Left ventricle myocardium superior (tissue), 1 donor: Measurements from ENCODE around the gene ZNF460. TPM values are rescaled to one million over a fixed set of nuclear protein-coding genes. Genes with fewer than 3 reads are reported as not detected.
A peak's percentile ranks its signal among the peaks of the same experiment; 100 is the strongest.
"Not testable (repeated sequence)": the region's sequence is repeated elsewhere in the genome, so short reads cannot be mapped to it uniquely, and the experiment has no call there.

Source experiments
- ATAC-seq: fragments of 200-7000 bp; cut with Tn5 transposase; one replicate; pipeline ENCODE4 v1.9.1; 2020; ENCODE audit warnings: mild to moderate bottlenecking, moderate library complexity
- DNase-seq: peaks from one replicate; pipeline ENCODE4 v3.0.0-alpha.2; 2020
- intact Hi-C: fragments of 100-400 bp; cut with micrococcal nuclease; formaldehyde crosslinking; loops from one replicate; pipeline ENCODE4 v1.11.0; 2022
- long read RNA-seq: library from polyadenylated mRNA; unstranded; transcript quantifications from one replicate; pipeline ENCODE4 v2.0.0, GENCODE V29; 2021
- total RNA-seq: library from RNA; stranded (reverse); fragmentation: NEBNext Ultra II Directional; extraction: Animal tissue kit (Norgen Biotek cat#: 25700); gene quantifications from one replicate; pipeline ENCODE4 v1.2.1, GENCODE V29; 2021
- donor health status: DM: no; HTN: yes; CAD: no; lungs with severe emphysema.

ZNF460 gene
- total RNA-seq, result 26.4 TPM
- long read RNA-seq, partial matches to known transcripts, result 0 of 1 reads
- long read RNA-seq, other reads (novel, unspliced or antisense), result 0 of 1 reads

- DNase-seq, result peak; percentile 98
- intact Hi-C loops, result no loop called here
- ATAC-seq, result peak; percentile 97
Measured at GRCh38 chr19:57280165-57280961, at the start of gene ZNF460. Gene ZNF460 (plus strand): TSS chr19:57280485. CDS start chr19:57280807, 322 bp downstream.

- no peak for DNase-seq
- ATAC-seq, result no peak
- intact Hi-C loops, result no loop called here
Measured at GRCh38 chr19:57231686-57232085, 48.6 kb upstream of the ZNF460 start.

GRCh38 chr19:57233207-57233606, 47.1 kb upstream of the ZNF460 start:
- intact Hi-C loops, result no loop called here
- DNase-seq, result no peak
- no peak for ATAC-seq

DNA sequence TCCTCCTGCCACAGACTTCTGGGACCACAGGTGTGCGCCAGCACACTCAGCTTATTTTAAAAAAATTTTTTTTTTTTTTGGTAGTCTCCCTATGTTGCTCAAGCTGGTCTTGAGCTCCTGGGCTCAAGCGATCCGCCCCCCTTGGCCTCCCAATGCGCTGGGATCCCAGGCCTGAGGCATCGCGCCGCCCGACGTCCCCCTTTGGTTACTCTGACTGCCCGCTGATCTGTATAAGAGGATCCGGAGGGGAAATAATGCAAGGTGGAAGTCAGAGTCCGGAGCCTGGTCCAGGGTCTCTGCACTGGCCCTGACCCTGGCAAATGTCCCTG, 40.3 kb upstream of the ZNF460 start:
- intact Hi-C loops, result no loop called here
- ATAC-seq, result no peak
- no peak for DNase-seq

DNA sequence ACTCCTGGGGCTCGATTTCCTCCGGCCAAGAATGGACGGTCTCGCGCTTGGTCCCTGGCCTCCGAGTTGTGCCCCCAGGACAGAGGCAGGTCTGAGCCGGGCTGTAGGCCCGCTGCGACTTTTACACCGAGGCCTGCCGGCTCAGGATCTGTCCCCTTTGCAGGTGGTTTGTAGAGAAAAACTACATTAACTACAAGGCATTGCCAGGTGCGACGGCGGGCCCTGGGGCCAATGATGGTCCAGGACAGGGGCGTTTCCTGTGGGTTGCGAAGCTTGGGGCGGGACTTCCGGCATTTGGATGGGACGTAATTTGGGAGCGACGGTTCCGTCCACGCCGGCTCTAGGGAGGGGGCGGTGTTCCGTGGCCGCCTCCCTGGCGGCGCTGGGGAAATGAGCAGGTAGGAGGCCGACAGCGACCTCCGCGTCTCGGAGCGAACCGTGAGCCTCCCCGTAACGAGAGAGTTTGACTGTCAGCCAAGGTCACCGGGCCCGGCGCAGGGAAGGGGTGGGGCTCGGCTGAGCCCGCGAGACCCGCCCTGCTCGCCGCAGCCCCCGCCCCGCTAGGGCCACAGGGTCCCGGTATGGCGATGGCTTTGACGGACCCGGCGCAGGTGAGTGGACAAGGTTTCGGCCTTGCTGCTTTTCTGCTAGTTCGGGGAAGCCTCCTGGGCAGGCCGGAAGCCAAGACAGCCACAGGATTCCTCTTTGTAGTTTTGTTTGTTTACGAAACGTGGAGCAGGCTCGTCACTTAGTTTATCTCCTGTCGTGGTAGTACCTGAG, 39.8 kb upstream of the ZNF460 start, which contains the start of gene ZNF805:
Gene ZNF805, plus strand, starts transcription at position 322 of the 780 bp plus-strand sequence. Its CDS starts 260 bp downstream, at position 582.
- intact Hi-C loops, result no loop called here
- DNase-seq, result peak; percentile 98
- ATAC-seq, result peak; percentile 99

- DNase-seq (no peak), ATAC-seq (no peak)
- intact Hi-C loops, result no loop called here
Measured at GRCh38 chr19:57241176-57241575, 39.1 kb upstream of the ZNF460 start.

DNA sequence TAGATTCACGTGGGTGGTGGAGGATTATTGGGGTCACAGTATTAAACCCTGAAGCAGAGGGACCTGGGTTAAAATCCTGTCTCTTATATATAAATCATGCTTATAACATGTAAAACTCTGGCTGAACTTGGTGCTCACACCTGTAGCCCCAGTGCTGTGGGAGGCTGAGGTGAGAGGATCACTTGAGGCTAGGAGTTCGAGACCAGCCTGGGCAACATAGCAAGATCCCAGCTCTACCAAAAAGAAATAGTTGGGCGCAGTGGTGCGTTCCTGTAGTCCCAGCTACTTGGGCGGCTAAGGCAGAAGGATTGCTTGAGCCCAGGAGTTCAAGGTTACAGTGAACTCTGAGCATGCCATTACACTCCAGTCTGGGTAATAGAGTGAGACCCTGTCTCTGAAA, 37.5 kb upstream of the ZNF460 start:
- DNase-seq, result no peak
- ATAC-seq, result no peak
- intact Hi-C loops, result no loop called here

GRCh38 chr19:57244513-57244912, 35.8 kb upstream of the ZNF460 start:
- DNase-seq, result no peak
- intact Hi-C loops, result no loop called here
- no peak for ATAC-seq

GRCh38 chr19:57245066-57245465, 35.2 kb upstream of the ZNF460 start:
- DNase-seq (no peak), ATAC-seq (no peak)
- intact Hi-C loops, result no loop called here

- DNase-seq (no peak), ATAC-seq (no peak)
- intact Hi-C loops, result no loop called here
Measured at GRCh38 chr19:57245959-57246358, 34.3 kb upstream of the ZNF460 start.

- intact Hi-C loops, result no loop called here
- DNase-seq (no peak), ATAC-seq (no peak)
Measured at GRCh38 chr19:57248646-57249045, 31.6 kb upstream of the ZNF460 start.

- DNase-seq, result no peak
- ATAC-seq, result no peak
- intact Hi-C loops, result no loop called here
Measured at GRCh38 chr19:57249329-57249728, 31.0 kb upstream of the ZNF460 start.

- DNase-seq, ATAC-seq, intact Hi-C loops: not testable (repeated sequence)
Measured at GRCh38 chr19:57253767-57254166, 26.5 kb upstream of the ZNF460 start.

GRCh38 chr19:57262044-57262443, 18.2 kb upstream of the ZNF460 start:
- intact Hi-C loops, result no loop called here
- ATAC-seq (no peak), DNase-seq (no peak)

DNA sequence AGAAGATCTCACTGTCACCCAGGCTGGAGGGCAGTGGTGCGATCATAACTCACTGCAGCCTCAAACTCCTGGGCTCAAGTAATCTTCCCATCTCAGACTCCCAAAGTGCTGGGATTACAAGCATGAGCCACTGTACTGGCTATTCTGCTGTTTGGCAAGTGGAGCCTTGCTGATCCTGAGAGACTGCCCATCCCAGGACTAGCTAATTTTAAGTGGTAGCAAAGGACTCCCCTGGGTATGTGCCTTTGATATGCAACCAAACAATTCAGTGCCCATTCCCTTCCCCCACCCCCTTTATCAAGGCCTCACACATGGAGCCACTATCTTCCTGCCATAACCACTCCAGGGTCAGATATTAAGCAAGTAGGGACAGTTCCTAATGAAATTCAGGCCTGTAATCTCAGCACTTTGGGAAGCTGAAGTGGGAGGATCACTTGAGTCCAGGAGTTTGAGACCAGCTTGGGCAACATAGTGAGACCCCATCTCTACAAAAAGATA, 17.0 kb upstream of the ZNF460 start:
- intact Hi-C loops, result no loop called here
- no peak for ATAC-seq
- no peak for DNase-seq

GRCh38 chr19:57267291-57267690, 13.0 kb upstream of the ZNF460 start:
- DNase-seq, result no peak
- ATAC-seq, result no peak
- intact Hi-C loops, result no loop called here

GRCh38 chr19:57269515-57270250, 10.6 kb upstream of the ZNF460 start:
- ATAC-seq, result no peak
- no peak for DNase-seq
- intact Hi-C loops, result no loop called here

DNA sequence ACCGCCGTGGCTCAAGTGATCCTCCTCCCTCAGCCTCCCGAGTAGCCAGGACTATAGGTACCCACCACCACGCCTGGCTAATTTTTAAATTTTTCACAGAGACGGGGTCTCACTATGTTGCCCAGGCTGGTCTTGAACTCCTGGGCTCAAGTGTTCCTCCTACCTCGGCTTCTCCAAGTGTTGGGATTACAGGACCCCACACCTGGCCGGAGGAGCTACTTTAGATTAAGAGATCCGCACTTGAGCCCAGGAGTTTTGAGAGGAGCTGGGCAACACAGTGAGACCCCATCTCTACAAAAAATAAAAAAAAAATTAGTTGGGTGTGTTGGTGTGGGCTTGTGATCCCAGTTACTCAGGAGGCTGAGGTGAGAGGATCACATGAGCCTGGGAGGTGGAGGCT, 9.0 kb upstream of the ZNF460 start:
- intact Hi-C loops, result no loop called here
- DNase-seq, result no peak
- ATAC-seq, result no peak

DNA sequence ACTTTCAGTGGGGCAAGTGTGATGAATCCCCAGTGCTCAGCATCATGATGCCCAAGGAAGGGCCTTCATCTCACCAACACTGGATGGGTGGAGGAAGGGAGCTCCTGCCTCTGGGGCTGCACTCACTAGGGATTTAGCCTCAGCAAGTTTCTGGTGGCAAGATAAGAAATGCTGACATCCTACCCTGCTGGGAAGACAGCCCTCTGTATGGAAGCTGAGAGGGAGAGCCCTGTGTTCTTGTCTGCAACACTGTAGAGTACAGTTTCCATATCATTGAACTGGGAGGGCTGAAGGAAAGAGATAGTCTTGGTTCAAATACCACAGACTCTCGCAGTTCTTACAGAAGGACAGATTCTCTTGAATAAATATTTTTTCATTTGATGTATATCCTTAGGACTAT, 7.3 kb upstream of the ZNF460 start:
- ATAC-seq (no peak), DNase-seq (no peak)
- intact Hi-C loops, result no loop called here

DNA sequence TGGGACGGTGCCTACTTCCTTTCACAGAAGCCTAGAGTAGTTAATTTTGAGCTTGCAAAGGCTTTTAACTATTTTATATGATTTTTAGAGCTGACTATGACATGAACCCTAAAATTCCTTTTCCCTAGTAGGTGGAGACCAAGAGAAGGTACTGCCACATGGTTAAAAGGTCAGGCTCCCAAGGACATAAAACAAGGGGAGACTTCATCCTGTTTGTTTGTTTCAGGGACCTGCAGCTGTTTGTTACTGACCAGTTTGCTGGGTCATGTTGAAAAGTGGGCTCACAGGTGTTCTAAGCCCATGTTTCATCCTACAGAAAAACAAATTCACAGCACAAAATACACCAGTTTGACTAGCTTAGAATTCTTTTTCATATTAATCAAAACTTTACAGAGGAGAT, 3.9 kb upstream of the ZNF460 start:
- ATAC-seq (no peak), DNase-seq (no peak)
- intact Hi-C loops, result no loop called here
